ENCODE data around the gene OR5H14. TPM values are rescaled to one million over a fixed set of nuclear protein-coding genes. Genes with fewer than 3 reads are reported as not detected.

The OR5H14 gene
- total RNA-seq, 1 experiment from 2014 or later = not detected

GRCh38 chr3:98109807-98110549, 37.3 kb upstream of the OR5H14 start:
- no peak overlapping the region for H3K4me3 Mint-ChIP-seq
- H3K4me1 Mint-ChIP-seq = no peaks in the 10 kb centered on the region; the same call in 1 of the 2 replicates
- H3K27me3 Mint-ChIP-seq (ENCODE audit: low read depth) = no peaks in the 10 kb centered on the region; the same call in 1 of the 2 replicates
- ChIA-PET CTCF (no interaction called here), POLR2A (no interaction called here)
- H3K9me3 Mint-ChIP-seq = peaks cover 61% of the 10 kb centered on the region
- DNase-seq (ENCODE audit: low spot score) (no peak), ATAC-seq (peak; percentile 68)
- H3K27ac Mint-ChIP-seq = no peak overlapping the region
- peaks cover 41% of the 10 kb centered on the region for H3K36me3 Mint-ChIP-seq
- no peak for TF ChIP-seq ETV6 (CRISPR knock-in tag; IDR thresholded peaks at IDR 0.05)
- no peak for TF ChIP-seq ZNF138 (CRISPR knock-in tag; conservative IDR thresholded peaks at IDR 0.05)
- TF ChIP-seq, protein P1, sequence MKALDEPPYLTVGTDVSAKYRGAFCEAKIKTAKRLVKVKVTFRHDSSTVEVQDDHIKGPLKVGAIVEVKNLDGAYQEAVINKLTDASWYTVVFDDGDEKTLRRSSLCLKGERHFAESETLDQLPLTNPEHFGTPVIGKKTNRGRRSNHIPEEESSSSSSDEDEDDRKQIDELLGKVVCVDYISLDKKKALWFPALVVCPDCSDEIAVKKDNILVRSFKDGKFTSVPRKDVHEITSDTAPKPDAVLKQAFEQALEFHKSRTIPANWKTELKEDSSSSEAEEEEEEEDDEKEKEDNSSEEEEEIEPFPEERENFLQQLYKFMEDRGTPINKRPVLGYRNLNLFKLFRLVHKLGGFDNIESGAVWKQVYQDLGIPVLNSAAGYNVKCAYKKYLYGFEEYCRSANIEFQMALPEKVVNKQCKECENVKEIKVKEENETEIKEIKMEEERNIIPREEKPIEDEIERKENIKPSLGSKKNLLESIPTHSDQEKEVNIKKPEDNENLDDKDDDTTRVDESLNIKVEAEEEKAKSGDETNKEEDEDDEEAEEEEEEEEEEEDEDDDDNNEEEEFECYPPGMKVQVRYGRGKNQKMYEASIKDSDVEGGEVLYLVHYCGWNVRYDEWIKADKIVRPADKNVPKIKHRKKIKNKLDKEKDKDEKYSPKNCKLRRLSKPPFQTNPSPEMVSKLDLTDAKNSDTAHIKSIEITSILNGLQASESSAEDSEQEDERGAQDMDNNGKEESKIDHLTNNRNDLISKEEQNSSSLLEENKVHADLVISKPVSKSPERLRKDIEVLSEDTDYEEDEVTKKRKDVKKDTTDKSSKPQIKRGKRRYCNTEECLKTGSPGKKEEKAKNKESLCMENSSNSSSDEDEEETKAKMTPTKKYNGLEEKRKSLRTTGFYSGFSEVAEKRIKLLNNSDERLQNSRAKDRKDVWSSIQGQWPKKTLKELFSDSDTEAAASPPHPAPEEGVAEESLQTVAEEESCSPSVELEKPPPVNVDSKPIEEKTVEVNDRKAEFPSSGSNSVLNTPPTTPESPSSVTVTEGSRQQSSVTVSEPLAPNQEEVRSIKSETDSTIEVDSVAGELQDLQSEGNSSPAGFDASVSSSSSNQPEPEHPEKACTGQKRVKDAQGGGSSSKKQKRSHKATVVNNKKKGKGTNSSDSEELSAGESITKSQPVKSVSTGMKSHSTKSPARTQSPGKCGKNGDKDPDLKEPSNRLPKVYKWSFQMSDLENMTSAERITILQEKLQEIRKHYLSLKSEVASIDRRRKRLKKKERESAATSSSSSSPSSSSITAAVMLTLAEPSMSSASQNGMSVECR (CRISPR knock-in tag; IDR thresholded peaks at IDR 0.05; ENCODE audit: borderline replicate concordance) = no peak
- TF ChIP-seq ZBTB21 (CRISPR knock-in tag; IDR thresholded peaks at IDR 0.05; ENCODE audit: borderline replicate concordance) = no peak
- no peak for TF ChIP-seq E2F4 (CRISPR knock-in tag; IDR thresholded peaks at IDR 0.05; ENCODE audit: borderline replicate concordance, low read depth)
- TF ChIP-seq GRHL2 (CRISPR knock-in tag; IDR thresholded peaks at IDR 0.05; ENCODE audit: insufficient replicate concordance, severe bottlenecking) = no peak
- no peak for TF ChIP-seq SP1 (CRISPR knock-in tag; conservative IDR thresholded peaks at IDR 0.05)
- TF ChIP-seq, protein P2, sequence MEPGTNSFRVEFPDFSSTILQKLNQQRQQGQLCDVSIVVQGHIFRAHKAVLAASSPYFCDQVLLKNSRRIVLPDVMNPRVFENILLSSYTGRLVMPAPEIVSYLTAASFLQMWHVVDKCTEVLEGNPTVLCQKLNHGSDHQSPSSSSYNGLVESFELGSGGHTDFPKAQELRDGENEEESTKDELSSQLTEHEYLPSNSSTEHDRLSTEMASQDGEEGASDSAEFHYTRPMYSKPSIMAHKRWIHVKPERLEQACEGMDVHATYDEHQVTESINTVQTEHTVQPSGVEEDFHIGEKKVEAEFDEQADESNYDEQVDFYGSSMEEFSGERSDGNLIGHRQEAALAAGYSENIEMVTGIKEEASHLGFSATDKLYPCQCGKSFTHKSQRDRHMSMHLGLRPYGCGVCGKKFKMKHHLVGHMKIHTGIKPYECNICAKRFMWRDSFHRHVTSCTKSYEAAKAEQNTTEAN (CRISPR knock-in tag; IDR thresholded peaks at IDR 0.05) = no peak
- no peak for TF ChIP-seq ZNF219 (CRISPR knock-in tag; IDR thresholded peaks at IDR 0.05; ENCODE audit: borderline replicate concordance)
- no peak for TF ChIP-seq ZNF532 (CRISPR knock-in tag; IDR thresholded peaks at IDR 0.05; ENCODE audit: borderline replicate concordance)
- TF ChIP-seq ZNF512 (CRISPR knock-in tag; IDR thresholded peaks at IDR 0.05; ENCODE audit: borderline replicate concordance) = no peak
- no peak for TF ChIP-seq SMAD3 (CRISPR knock-in tag; IDR thresholded peaks at IDR 0.05; ENCODE audit: borderline replicate concordance)
- TF ChIP-seq, protein P3, sequence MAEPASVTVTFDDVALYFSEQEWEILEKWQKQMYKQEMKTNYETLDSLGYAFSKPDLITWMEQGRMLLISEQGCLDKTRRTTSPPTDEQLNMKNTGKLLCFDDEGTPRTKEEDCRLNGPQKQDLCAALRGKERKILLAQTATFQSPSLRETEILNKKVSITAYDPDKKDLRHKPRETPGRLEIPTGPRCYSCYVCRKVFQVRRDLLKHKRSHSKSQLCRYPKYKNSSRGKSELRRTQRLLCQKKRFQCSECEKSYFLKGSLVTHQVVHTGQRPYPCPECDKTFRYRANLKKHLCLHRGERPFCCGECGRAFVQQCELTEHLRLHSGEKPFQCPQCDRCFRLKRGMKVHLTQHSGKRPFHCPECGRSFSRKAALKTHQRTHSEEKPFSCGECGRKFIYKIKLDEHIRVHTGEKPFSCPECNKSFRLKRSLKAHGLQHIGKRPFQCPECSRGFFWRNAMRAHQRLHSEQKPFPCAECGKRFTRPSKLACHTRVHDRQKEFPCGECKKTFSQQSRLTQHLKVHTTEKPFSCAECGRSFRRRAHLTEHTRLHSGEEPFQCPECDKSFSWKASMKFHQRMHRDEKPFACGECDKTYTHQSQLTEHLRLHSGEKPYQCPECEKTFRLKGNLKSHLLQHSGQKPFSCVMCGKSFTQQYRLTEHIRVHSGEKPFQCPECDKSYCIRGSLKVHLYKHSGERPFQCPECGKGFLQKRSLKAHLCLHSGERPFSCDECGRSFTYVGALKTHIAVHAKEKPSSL (CRISPR knock-in tag; conservative IDR thresholded peaks at IDR 0.05) = no peak
- TF ChIP-seq NFATC4 (CRISPR knock-in tag; IDR thresholded peaks at IDR 0.05) = no peak
- TF ChIP-seq OVOL2 (CRISPR knock-in tag; IDR thresholded peaks at IDR 0.05; ENCODE audit: borderline replicate concordance) = no peak
- no peak for TF ChIP-seq NR1H2 (CRISPR knock-in tag; IDR thresholded peaks at IDR 0.05)
- TF ChIP-seq, protein P4, sequence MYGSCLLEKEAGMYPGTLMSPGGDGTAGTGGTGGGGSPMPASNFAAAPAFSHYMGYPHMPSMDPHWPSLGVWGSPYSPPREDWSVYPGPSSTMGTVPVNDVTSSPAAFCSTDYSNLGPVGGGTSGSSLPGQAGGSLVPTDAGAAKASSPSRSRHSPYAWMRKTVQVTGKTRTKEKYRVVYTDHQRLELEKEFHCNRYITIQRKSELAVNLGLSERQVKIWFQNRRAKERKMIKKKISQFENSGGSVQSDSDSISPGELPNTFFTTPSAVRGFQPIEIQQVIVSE (CRISPR knock-in tag; IDR thresholded peaks at IDR 0.05; ENCODE audit: borderline replicate concordance) = no peak
